ENCODE measurements around the gene COX7A2. TPM values are rescaled to one million over a fixed set of nuclear protein-coding genes. Genes with fewer than 3 reads are reported as not detected.

COX7A2 gene
- total and polyA plus RNA-seq, 2 donors (not counting 1 experiment from before 2014, with no cell fraction given): 83.8 to 160 TPM

DNA sequence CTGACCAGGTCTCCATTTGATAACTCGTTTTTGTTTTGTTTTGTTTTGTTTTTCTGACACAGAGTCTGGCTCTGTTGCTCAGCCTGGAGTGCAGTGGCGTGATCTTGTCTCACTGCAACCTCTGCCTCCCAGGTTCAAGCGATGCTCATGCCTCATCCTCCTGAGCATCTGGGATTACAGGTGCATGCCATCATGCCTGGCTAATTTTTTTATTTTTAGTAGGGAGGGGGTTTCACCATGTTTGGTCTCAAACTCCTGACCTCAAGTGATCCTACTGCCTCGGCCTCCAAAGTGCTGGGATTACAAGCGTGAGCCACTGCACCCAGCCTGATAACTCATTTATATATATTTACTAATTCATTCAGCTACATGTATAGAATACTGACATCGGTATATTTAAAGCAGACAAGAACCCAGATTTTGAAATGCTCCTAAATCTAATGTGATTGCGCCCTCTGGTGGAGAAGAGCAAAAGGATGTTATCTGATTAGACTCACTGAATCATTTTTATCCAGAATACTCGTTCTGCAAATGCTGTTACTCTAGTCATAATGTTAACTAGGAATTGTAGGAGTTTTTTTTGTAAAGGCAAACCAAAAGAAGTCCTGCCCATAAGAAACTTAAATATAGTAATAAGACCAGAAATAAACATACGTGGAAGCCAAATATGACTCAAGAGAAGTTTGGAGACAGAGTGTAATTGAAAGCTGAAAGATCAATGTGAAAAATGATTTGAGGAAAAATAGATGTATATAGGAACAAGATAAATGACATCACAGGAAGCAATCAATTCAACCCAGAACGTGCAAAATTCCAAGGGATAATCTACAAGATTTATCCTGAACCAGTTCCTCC lies 32.5 kb downstream of the COX7A2 start:
- H3K27ac Mint-ChIP-seq: no peak overlapping the region
- no peak overlapping the region for H3K27ac ChIP-seq (ENCODE audit: low read length in 2 of 2)
- DNase-seq: peak; percentile 73
- ChIA-PET POLR2A (interaction anchor here (0.7 kb wide), 1 partner anchor 26 kb away, joined by 4 read pairs; no protein-coding TSS in a partner anchor), CTCF (interaction anchor here (0.9 to 10.7 kb wide), 22 partner anchors 8 to 1539 kb away, joined by 3 to 388 read pairs (median 8); no protein-coding TSS in a partner anchor)
- H3K4me3 ChIP-seq (ENCODE audit: control extremely low read depth in 1 of 5, extremely low read depth in 1 of 5, insufficient read depth in 1 of 5, low read depth in 2 of 5, low read length in 4 of 5): no peak overlapping the region
- peaks cover 0 to 54% (median 35%) of the 10 kb centered on the region in 4 experiments for H3K27me3 ChIP-seq (replicated peaks in 1 of 4; ENCODE audit: control extremely low read depth in 1 of 4, control insufficient read depth in 3 of 4, insufficient read depth in 4 of 4, low read length in 3 of 4)
- H3K4me1 Mint-ChIP-seq: peaks cover 29% of the 10 kb centered on the region
- ATAC-seq (ENCODE audit: low read depth): no peak
- intact Hi-C loops (cut with micrococcal nuclease): loop anchor here (1.0 to 2.0 kb wide), 2 partner anchors 316 to 1472 kb away; no protein-coding TSS in a partner anchor
- no peak overlapping the region for H3K9ac ChIP-seq (ENCODE audit: low read length)
- H3K27me3 Mint-ChIP-seq: peaks cover 56% of the 10 kb centered on the region
- H3K36me3 ChIP-seq (replicated peaks in 1 of 2; ENCODE audit: control extremely low read depth in 1 of 2, control insufficient read depth in 1 of 2, extremely low read depth in 1 of 2, insufficient read depth in 2 of 2, low read length in 1 of 2): no peaks in the 10 kb centered on the region
- peaks cover 28% of the 10 kb centered on the region in 2 donors for H3K4me1 ChIP-seq (ENCODE audit: control insufficient read depth in 2 of 2, insufficient read depth in 2 of 2, low read length in 2 of 2)
- H2AFZ ChIP-seq (ENCODE audit: insufficient read depth, low read depth, low read length, poor library complexity, severe bottlenecking): no peak overlapping the region
- TF ChIP-seq EZH2 (IDR thresholded peaks at IDR 0.05; ENCODE audit: borderline replicate concordance, insufficient read depth, low read depth, low read length, poor library complexity, severe bottlenecking): no peak
- TF ChIP-seq, protein P1, sequence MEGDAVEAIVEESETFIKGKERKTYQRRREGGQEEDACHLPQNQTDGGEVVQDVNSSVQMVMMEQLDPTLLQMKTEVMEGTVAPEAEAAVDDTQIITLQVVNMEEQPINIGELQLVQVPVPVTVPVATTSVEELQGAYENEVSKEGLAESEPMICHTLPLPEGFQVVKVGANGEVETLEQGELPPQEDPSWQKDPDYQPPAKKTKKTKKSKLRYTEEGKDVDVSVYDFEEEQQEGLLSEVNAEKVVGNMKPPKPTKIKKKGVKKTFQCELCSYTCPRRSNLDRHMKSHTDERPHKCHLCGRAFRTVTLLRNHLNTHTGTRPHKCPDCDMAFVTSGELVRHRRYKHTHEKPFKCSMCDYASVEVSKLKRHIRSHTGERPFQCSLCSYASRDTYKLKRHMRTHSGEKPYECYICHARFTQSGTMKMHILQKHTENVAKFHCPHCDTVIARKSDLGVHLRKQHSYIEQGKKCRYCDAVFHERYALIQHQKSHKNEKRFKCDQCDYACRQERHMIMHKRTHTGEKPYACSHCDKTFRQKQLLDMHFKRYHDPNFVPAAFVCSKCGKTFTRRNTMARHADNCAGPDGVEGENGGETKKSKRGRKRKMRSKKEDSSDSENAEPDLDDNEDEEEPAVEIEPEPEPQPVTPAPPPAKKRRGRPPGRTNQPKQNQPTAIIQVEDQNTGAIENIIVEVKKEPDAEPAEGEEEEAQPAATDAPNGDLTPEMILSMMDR (IDR thresholded peaks at IDR 0.05): peak; percentile 90
- H4K20me1 ChIP-seq (ENCODE audit: control insufficient read depth, insufficient read depth, low read length, poor library complexity, severe bottlenecking): no peaks in the 10 kb centered on the region
- no peak overlapping the region for H3K4me3 Mint-ChIP-seq
- H3K4me2 ChIP-seq (replicated peaks; ENCODE audit: low read depth, low read length, poor library complexity, severe bottlenecking): no peak overlapping the region
- no peaks in the 10 kb centered on the region for H3K79me2 ChIP-seq (ENCODE audit: control insufficient read depth, insufficient read depth, low read length)
- H3K9me3 Mint-ChIP-seq (ENCODE audit: insufficient read depth): no peaks in the 10 kb centered on the region
- WGBS (ENCODE audit: insufficient coverage): 70% methylated on average over 3 of the region's 10 CpGs
- H3K9me3 ChIP-seq (ENCODE audit: control extremely low read depth in 1 of 3, control insufficient read depth in 2 of 3, insufficient read depth in 1 of 3, low read length in 2 of 3): peaks cover 0 to 16% (median 0%) of the 10 kb centered on the region in 3 donors

Data from B cell (primary cell).